DOHH2 (cell line): Measurements from ENCODE around the gene FAM118A.

Source experiments
- H3F3A ChIP-seq: fragments of 200-600 bp; sonication (generic), shearing (Covaris generic); 2 replicates; pipeline ENCODE4 v1.6.0; 2016; ENCODE audit warnings: antibody characterized with exemption, mild to moderate bottlenecking; ENCODE audit not compliant: control insufficient read depth, insufficient read depth
- H3K27ac ChIP-seq: fragments of 200-600 bp; sonication (generic); 2 replicates; pipeline ENCODE4 v1.5.1; 2014; ENCODE audit warnings: low read depth, mild to moderate bottlenecking, low read length, moderate library complexity
- H3K27me3 ChIP-seq: fragments of 200-600 bp; sonication (generic); 2 replicates; pipeline ENCODE4 v1.6.1; 2014; ENCODE audit warnings: mild to moderate bottlenecking, low read length, mixed read lengths; ENCODE audit not compliant: control insufficient read depth
- H3K36me3 ChIP-seq: fragments of 200-600 bp; sonication (generic); 2 replicates; pipeline ENCODE4 v1.6.1; 2014; ENCODE audit warnings: mild to moderate bottlenecking, low read length, moderate library complexity, mixed read lengths; ENCODE audit not compliant: control insufficient read depth
- H3K4me1 ChIP-seq: fragments of 200-600 bp; sonication (generic); 2 replicates; pipeline ENCODE4 v1.6.1; 2014; ENCODE audit warnings: mild to moderate bottlenecking, low read length, mixed read lengths; ENCODE audit not compliant: control insufficient read depth
- H3K4me2 ChIP-seq: fragments of 200-600 bp; sonication (generic); 2 replicates; pipeline ENCODE4 v1.6.0; 2014; ENCODE audit warnings: mild to moderate bottlenecking, low read length, moderate library complexity
- H3K4me3 ChIP-seq: fragments of 200-600 bp; sonication (generic); 2 replicates; pipeline ENCODE4 v1.5.1; 2014; ENCODE audit warnings: mild to moderate bottlenecking, low read length, mixed read lengths
- H3K79me2 ChIP-seq: fragments of 200-600 bp; sonication (generic); 2 replicates; pipeline ENCODE4 v1.6.1; 2014; ENCODE audit warnings: mild to moderate bottlenecking, low read length, mixed read lengths; ENCODE audit not compliant: control insufficient read depth
- H3K9me2 ChIP-seq: fragments of 200-600 bp; sonication (generic); replicated peaks from 2 replicates; pipeline ENCODE4 v1.6.1; 2014; ENCODE audit warnings: mild to moderate bottlenecking, low read length, mixed read lengths; ENCODE audit not compliant: control insufficient read depth
- H3K9me3 ChIP-seq: fragments of 200-600 bp; sonication (generic); 2 replicates; pipeline ENCODE4 v1.6.1; 2014; ENCODE audit warnings: antibody characterized with exemption, low read length, mixed read lengths; ENCODE audit not compliant: control insufficient read depth, insufficient read depth
- H4K20me1 ChIP-seq: fragments of 200-600 bp; sonication (generic); 2 replicates; pipeline ENCODE4 v1.6.0; 2014; ENCODE audit warnings: low read depth, mild to moderate bottlenecking, antibody characterized with exemption, low read length, moderate library complexity; ENCODE audit not compliant: control insufficient read depth, insufficient read depth
- CTCF ChIP-seq: fragments of 200-600 bp; sonication (generic); IDR thresholded peaks from one replicate; pipeline ENCODE4 v1.5.1; 2014; ENCODE audit warnings: antibody characterized with exemption, mild to moderate bottlenecking, low read depth, low read length; ENCODE audit not compliant: poor library complexity, severe bottlenecking
- EZH2phosphoT487 ChIP-seq: fragments of 200-600 bp; sonication (generic); IDR thresholded peaks from 2 replicates; pipeline ENCODE4 v1.6.1; 2017; ENCODE audit warnings: borderline replicate concordance, mild to moderate bottlenecking, antibody characterized with exemption, low read length, moderate library complexity, mixed read lengths

The FAM118A gene

GRCh38 chr22:45317551-45318167 is 7.9 kb downstream of the FAM118A start:
- no peaks in the 10 kb centered on the region for H3K9me2 ChIP-seq
- peaks cover 4% of the 10 kb centered on the region for H3K36me3 ChIP-seq
- H3F3A ChIP-seq: no peaks in the 10 kb centered on the region; the same call in 1 of the 2 replicates
- H3K79me2 ChIP-seq: peaks cover 81% of the 10 kb centered on the region
- no peaks in the 10 kb centered on the region for H3K9me3 ChIP-seq
- H3K4me3 ChIP-seq: peak overlapping the region; percentile 67
- TF ChIP-seq EZH2phosphoT487 (no peak), CTCF (peak; percentile 34)
- H4K20me1 ChIP-seq: 0 out of 2 replicates have a peak, but pooled peaks cover 2% of the 10 kb centered on the region
- H3K27ac ChIP-seq: peak overlapping the region; percentile 38
- peaks cover 21% of the 10 kb centered on the region for H3K4me1 ChIP-seq
- no peaks in the 10 kb centered on the region for H3K27me3 ChIP-seq
- H3K4me2 ChIP-seq: peak overlapping the region; percentile 75

GRCh38 chr22:45318168-45318557 is 8.4 kb downstream of the FAM118A start:
- TF ChIP-seq EZH2phosphoT487 (no peak), CTCF (no peak)
- Histone ChIP-seq H3K27ac (peak overlapping the region; percentile 38), H3K27me3 (no peaks in the 10 kb centered on the region), H3K4me2 (peak overlapping the region; percentile 75), H3K36me3 (peaks cover 9% of the 10 kb centered on the region), H3K9me3 (no peaks in the 10 kb centered on the region), H3K79me2 (peaks cover 78% of the 10 kb centered on the region), H3K4me1 (peaks cover 21% of the 10 kb centered on the region), H3F3A (no peaks in the 10 kb centered on the region; the same call in 1 of the 2 replicates), H3K4me3 (peak overlapping the region; percentile 67), H4K20me1 (0 out of 2 replicates have a peak, but pooled peaks cover 2% of the 10 kb centered on the region), H3K9me2 (no peaks in the 10 kb centered on the region)

GRCh38 chr22:45318558-45319323 is 9.0 kb downstream of the FAM118A start:
- Histone ChIP-seq H3F3A (no peaks in the 10 kb centered on the region; the same call in 1 of the 2 replicates), H3K4me1 (peaks cover 21% of the 10 kb centered on the region), H3K27ac (peak overlapping the region; percentile 38), H4K20me1 (0 out of 2 replicates have a peak, but pooled peaks cover 2% of the 10 kb centered on the region), H3K9me2 (no peaks in the 10 kb centered on the region), H3K36me3 (peaks cover 15% of the 10 kb centered on the region), H3K9me3 (no peaks in the 10 kb centered on the region), H3K27me3 (no peaks in the 10 kb centered on the region), H3K4me2 (peak overlapping the region; percentile 75), H3K4me3 (peak overlapping the region; percentile 67), H3K79me2 (peaks cover 78% of the 10 kb centered on the region)
- TF ChIP-seq CTCF (no peak), EZH2phosphoT487 (no peak)
